Activated T-cell treated with anti-CD3 and anti-CD28 coated beads, Interleukin-2, amount 50 U/mL, for 24 hours (primary cell): ENCODE data around the gene FMNL3.
"Not testable (repeated sequence)": the region's sequence is repeated elsewhere in the genome, so short reads cannot be mapped to it uniquely, and the experiment has no call there.

Source experiments
- DNase-seq: peaks from one replicate; pipeline ENCODE4 v3.0.0-alpha.2; 2020
- H3K27ac Mint-ChIP-seq: 2 replicates; pipeline ENCODE4 v1.8.0; 2020; ENCODE audit warnings: mild to moderate bottlenecking, mixed read lengths
- H3K27me3 Mint-ChIP-seq: 2 replicates; pipeline ENCODE4 v1.8.0; 2020; ENCODE audit warnings: mixed read lengths
- H3K36me3 Mint-ChIP-seq: 2 replicates; pipeline ENCODE4 v1.8.0; 2020; ENCODE audit warnings: low read depth, mixed read lengths
- H3K4me1 Mint-ChIP-seq: 2 replicates; pipeline ENCODE4 v1.8.0; 2020; ENCODE audit warnings: low read depth, mixed read lengths
- H3K4me3 Mint-ChIP-seq: 2 replicates; pipeline ENCODE4 v1.8.0; 2020; ENCODE audit warnings: mild to moderate bottlenecking, moderate library complexity, mixed read lengths
- H3K9me3 Mint-ChIP-seq: 2 replicates; pipeline ENCODE4 v1.8.0; 2020; ENCODE audit warnings: mixed read lengths

The FMNL3 gene

GRCh38 chr12:49733219-49734017 lies 26.2 kb upstream of the FMNL3 start:
- no peaks in the 10 kb centered on the region for H3K9me3 Mint-ChIP-seq
- no peaks in the 10 kb centered on the region for H3K27me3 Mint-ChIP-seq
- no peak for DNase-seq
- H3K4me3 Mint-ChIP-seq, result no peak overlapping the region
- no peaks in the 10 kb centered on the region for H3K36me3 Mint-ChIP-seq
- H3K27ac Mint-ChIP-seq, result no peak overlapping the region
- H3K4me1 Mint-ChIP-seq, result peaks cover 1% of the 10 kb centered on the region

- no peak overlapping the region for H3K27ac Mint-ChIP-seq
- peaks cover under 1% of the 10 kb centered on the region for H3K27me3 Mint-ChIP-seq
- no peak for DNase-seq
- H3K36me3 Mint-ChIP-seq, result no peaks in the 10 kb centered on the region
- H3K4me3 Mint-ChIP-seq, result no peak overlapping the region
- peaks cover 1% of the 10 kb centered on the region for H3K4me1 Mint-ChIP-seq
- no peaks in the 10 kb centered on the region for H3K9me3 Mint-ChIP-seq
Measured at GRCh38 chr12:49730568-49731101, 23.4 kb upstream of the FMNL3 start.

DNA sequence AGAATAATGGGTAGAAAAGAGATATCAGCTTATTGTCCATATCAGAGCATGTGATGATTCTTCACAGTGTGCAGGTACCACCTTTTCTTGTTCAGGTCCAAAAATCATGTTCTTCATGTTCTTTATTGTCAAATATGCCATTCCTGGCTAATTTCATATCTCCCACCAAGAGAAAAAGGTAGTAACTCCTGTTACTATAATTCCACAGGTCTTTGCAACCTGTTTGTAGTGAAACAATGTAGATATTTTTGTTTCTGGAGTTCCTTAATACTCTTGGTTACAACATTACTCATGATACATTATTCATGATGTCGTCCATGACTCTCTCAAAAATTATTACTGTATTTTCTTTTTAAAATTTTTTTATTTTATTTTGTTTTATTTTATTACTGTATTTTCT lies 22.8 kb upstream of the FMNL3 start:
- Mint-ChIP-seq H3K4me1 (peaks cover 1% of the 10 kb centered on the region), H3K27ac (no peak overlapping the region), H3K36me3 (no peaks in the 10 kb centered on the region), H3K27me3 (peaks cover 4% of the 10 kb centered on the region), H3K9me3 (no peaks in the 10 kb centered on the region), H3K4me3 (no peak overlapping the region)
- no peak for DNase-seq

DNA sequence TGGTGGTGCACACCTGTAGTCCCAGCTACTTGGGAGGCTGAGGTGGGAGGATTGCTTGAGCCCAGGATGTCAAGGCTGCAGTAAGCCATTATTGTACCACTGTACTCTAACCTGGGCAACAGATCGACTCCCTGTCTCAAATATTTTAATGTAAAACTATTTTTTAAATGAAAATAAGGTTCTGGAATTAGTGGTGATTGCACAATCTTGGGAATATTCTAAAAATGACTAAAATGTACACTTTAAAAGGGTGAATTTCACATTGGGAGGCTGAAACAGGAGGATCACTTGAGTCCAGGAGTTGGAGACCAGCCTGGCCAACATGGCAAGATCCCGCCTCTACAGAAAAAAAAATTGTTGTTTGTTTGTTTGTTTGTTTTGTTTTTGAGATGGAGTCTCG lies 21.2 kb upstream of the FMNL3 start:
- no peaks in the 10 kb centered on the region for H3K9me3 Mint-ChIP-seq
- H3K27ac Mint-ChIP-seq, result no peak overlapping the region
- H3K4me3 Mint-ChIP-seq, result no peak overlapping the region
- no peaks in the 10 kb centered on the region for H3K4me1 Mint-ChIP-seq
- H3K27me3 Mint-ChIP-seq, result peaks cover 12% of the 10 kb centered on the region
- H3K36me3 Mint-ChIP-seq, result no peaks in the 10 kb centered on the region
- DNase-seq, result no peak

GRCh38 chr12:49721355-49721754 lies 14.2 kb upstream of the FMNL3 start:
- H3K4me3 Mint-ChIP-seq, H3K9me3 Mint-ChIP-seq, H3K36me3 Mint-ChIP-seq, H3K4me1 Mint-ChIP-seq, DNase-seq, H3K27ac Mint-ChIP-seq: not testable (repeated sequence)
- H3K27me3 Mint-ChIP-seq, result peaks cover 12% of the 10 kb centered on the region

DNA sequence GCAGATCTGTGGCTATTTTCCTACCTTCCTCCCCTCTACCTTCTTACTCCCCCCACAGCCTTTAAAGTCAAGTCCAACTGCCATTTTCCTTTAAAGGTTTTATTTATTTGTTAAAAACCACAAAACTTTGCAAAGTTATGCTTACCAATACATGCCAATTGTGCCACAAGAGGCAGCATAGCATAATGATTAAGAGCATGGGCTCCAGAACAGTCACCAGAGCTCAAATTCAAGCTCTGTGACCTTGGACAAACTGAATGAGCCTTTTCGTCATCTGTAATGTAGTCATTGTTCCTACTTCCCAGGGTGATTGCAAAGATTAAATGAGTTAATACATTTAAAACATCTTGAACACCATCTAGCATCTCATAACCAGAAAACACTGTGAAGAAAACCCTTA lies 13.0 kb upstream of the FMNL3 start:
- H3K9me3 Mint-ChIP-seq, result no peaks in the 10 kb centered on the region
- no peaks in the 10 kb centered on the region for H3K4me1 Mint-ChIP-seq
- H3K4me3 Mint-ChIP-seq, result no peak overlapping the region
- H3K27me3 Mint-ChIP-seq, result peaks cover 11% of the 10 kb centered on the region
- H3K36me3 Mint-ChIP-seq, result no peaks in the 10 kb centered on the region
- no peak overlapping the region for H3K27ac Mint-ChIP-seq
- no peak for DNase-seq

- H3K27ac Mint-ChIP-seq, H3K4me3 Mint-ChIP-seq, H3K4me1 Mint-ChIP-seq, H3K9me3 Mint-ChIP-seq, H3K27me3 Mint-ChIP-seq, H3K36me3 Mint-ChIP-seq, DNase-seq: not testable (repeated sequence)
Measured at GRCh38 chr12:49717800-49718199, 10.6 kb upstream of the FMNL3 start.

DNA sequence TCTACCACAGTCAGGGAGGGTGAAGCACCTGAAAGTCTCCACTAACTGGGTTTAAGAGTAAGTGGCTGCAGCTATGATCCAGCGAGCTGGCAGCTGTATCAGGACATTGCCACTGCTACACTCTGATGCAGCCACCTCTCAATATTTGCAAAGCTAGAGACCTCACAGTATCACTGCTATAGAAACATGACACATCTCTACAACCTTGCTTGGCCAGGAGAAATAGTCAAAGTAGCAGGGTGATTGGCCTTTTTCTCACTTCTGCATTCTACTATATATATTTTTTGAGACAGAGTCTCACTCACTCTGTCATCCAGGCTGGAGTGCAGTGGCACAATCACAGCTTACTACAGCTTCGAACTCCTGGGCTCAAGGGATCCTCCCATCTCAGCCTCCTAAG lies 9.3 kb upstream of the FMNL3 start:
- Mint-ChIP-seq H3K4me1 (no peaks in the 10 kb centered on the region), H3K27ac (no peak overlapping the region), H3K4me3 (no peak overlapping the region), H3K27me3 (peaks cover 11% of the 10 kb centered on the region), H3K36me3 (no peaks in the 10 kb centered on the region), H3K9me3 (no peaks in the 10 kb centered on the region)
- no peak for DNase-seq

- H3K27me3 Mint-ChIP-seq, result peaks cover 11% of the 10 kb centered on the region
Measured at GRCh38 chr12:49713952-49714351, 6.7 kb upstream of the FMNL3 start.

DNA sequence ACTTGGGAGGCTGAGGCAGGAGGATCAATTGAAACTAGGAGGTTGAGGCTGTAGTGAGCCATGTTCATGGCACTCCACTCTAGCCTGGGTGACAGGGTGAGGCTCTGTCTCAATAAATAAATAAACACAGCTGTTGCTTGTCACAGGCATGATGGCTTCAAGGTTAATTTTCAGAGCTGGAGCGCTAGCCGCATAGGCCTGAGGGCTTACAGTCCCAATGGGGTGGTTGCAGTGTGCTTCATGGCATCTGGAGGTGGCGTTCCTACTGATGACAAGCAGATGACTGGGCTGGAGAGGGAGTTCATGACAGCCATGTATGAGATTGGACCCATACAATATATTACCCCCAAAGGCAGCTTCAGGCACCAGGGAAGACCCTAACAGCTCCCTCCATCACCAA lies 1.6 kb upstream of the FMNL3 start:
- no peak overlapping the region for H3K27ac Mint-ChIP-seq

More at GRCh38 chr12:49713952-49714351, 6.7 kb upstream of the FMNL3 start:
- DNase-seq, H3K9me3 Mint-ChIP-seq, H3K4me1 Mint-ChIP-seq, H3K4me3 Mint-ChIP-seq, H3K27ac Mint-ChIP-seq, H3K36me3 Mint-ChIP-seq: not testable (repeated sequence)

GRCh38 chr12:49707812-49708147 lies 575 bp upstream of the FMNL3 start:
- no peaks in the 10 kb centered on the region for H3K9me3 Mint-ChIP-seq
- H3K36me3 Mint-ChIP-seq, result peaks cover 6% of the 10 kb centered on the region
- peaks cover 3% of the 10 kb centered on the region for H3K27me3 Mint-ChIP-seq
- H3K4me1 Mint-ChIP-seq, result peaks cover 39% of the 10 kb centered on the region
- H3K4me3 Mint-ChIP-seq, result peak overlapping the region; percentile 60
- peak overlapping the region; percentile 87 for H3K27ac Mint-ChIP-seq
- DNase-seq, result no peak

More for the DNA sequence above, 1.6 kb upstream of the FMNL3 start:
- Mint-ChIP-seq H3K36me3 (peaks cover 6% of the 10 kb centered on the region), H3K4me1 (peaks cover 29% of the 10 kb centered on the region), H3K9me3 (no peaks in the 10 kb centered on the region), H3K27me3 (peaks cover 3% of the 10 kb centered on the region), H3K4me3 (no peak overlapping the region)
- DNase-seq, result no peak

DNA sequence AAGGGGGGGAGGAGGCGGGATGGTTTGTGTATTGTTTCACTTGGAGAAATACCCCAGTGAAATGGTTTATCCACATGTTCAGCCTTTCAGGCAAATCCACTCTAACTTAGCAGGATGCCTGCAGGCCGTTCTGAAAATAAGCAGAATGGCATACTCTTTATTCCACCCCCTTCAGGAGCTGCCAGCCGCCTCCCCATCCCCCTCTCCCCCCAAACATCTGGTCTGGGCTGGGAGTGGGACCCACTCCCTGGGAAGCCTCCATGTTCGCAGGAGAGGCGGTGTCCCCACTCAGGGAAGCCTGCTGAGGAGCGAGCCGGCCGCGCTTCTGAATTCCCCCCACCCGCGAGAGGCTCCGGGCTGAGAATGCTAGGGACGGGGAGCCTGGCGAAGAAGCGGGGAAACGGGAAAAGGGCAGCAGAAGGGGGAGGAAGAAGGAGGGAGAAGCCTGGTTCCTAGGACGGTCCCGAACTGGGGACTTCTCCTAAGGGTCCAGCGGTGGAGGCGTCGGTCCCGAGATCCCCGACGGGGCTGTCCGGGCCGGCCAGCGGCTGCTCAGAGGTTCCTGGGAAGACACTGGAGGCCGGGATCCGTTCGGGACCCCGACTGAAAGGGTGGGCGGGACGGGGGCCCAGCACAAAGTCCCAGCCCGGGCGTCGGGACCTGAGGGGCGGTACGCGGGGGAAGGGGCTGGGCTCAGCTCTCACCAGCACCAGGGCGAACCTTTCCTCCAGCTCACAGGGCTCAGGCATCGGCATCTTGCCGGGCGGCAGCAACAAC lies 666 bp downstream of the FMNL3 start:
- H3K36me3 Mint-ChIP-seq, result peaks cover 6% of the 10 kb centered on the region
- no peaks in the 10 kb centered on the region for H3K9me3 Mint-ChIP-seq
- H3K27ac Mint-ChIP-seq, result peak overlapping the region; percentile 89
- no peaks in the 10 kb centered on the region for H3K27me3 Mint-ChIP-seq
- peak; percentile 55 for DNase-seq
- H3K4me1 Mint-ChIP-seq, result peaks cover 51% of the 10 kb centered on the region
- peak overlapping the region; percentile 89 for H3K4me3 Mint-ChIP-seq

- Mint-ChIP-seq H3K4me1 (peaks cover 55% of the 10 kb centered on the region), H3K27me3 (no peaks in the 10 kb centered on the region), H3K27ac (peak overlapping the region; percentile 85), H3K4me3 (peak overlapping the region; percentile 89), H3K36me3 (peaks cover 6% of the 10 kb centered on the region), H3K9me3 (no peaks in the 10 kb centered on the region)
- DNase-seq, result peak; percentile 42
Measured at GRCh38 chr12:49705479-49706134, 1.6 kb downstream of the FMNL3 start.

DNA sequence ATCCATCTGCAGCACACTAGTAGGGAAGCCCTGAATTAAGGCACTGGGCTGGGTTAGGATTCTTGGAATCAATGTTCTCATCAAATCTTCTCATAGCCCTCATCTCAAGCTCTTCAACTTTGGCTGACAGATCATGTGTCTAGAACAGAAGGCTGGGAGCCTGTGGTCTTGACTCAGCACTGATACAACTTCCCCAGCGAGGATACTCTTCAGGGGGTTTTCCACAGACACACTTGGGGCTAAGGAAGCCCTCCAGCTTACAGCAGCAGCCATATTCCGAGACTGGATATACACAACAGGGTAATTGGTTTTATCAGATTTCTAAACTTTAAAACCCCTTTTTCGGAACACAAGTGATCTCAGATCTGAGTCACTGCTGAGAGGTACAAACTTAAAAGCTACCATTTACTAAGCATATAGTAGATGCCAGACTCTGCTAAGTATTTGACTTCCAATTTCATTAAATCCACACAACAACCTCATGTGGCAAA lies 3.5 kb downstream of the FMNL3 start:
- Mint-ChIP-seq H3K27ac (peak overlapping the region; percentile 90), H3K4me1 (peaks cover 69% of the 10 kb centered on the region), H3K27me3 (no peaks in the 10 kb centered on the region), H3K4me3 (peak overlapping the region; percentile 55), H3K9me3 (no peaks in the 10 kb centered on the region), H3K36me3 (peaks cover 6% of the 10 kb centered on the region)
- DNase-seq, result peak; percentile 61
